ENCODE measurements around the gene GUCD1. TPM values are rescaled to one million over a fixed set of nuclear protein-coding genes. Genes with fewer than 3 reads are reported as not detected.

Gene GUCD1
- total and polyA plus RNA-seq, 5 donors from 2014 or later: 45.1 to 69.6 (median 56.5) TPM

DNA sequence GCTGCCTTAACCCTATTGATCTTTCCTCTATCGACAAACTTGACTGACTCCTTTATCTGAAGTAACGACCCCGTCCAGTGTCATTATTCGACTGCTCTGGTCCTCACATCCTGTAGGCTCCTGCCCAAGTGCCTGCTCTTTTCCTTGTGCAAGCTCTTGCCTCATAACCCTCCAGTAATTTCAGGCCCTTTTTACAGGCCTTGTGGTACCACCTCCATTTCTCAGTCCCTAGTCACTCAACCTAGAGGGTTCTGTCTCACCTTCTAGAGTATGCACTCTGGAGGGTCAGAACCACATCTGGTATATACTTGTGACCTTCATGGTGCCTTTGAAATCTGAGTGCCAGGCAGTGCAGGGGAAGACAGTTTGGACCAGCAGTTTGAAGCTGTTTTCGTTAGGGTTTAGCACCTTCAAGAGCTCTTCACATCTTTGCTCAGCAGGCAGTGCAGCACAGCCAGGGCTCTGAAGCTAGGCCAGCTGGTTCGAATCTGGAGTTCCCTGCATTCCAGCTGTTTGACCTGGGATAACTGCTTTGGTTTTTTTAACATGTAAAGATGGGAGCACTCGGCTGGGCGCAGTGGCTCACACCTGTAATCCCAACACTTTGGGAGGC lies 12.1 kb upstream of the GUCD1 start:
- H3K36me3 Mint-ChIP-seq: peaks cover 30% of the 10 kb centered on the region

DNA sequence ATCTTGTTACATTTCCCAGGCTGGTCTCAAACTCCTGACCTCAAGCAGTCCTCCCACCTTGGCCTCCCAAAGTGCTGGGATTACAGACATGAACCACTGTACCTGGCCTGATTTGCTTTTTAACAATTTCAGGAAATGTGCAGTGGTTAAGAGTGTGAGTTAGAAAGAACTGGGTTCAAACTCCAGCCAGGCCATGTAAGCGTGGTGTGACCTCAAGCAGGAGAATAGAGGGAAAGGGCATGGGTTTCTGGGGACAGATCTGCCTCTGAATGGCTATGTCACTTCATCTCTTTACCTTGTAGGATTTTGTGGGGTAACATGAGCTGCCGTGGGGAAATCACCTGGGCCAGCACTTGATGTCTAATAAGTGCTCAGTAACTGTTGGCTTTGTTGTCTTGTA lies 10.1 kb upstream of the GUCD1 start:
- Histone ChIP-seq H3K36me3 (ENCODE audit: control insufficient read depth, insufficient read depth, low read length) (peaks cover 62% of the 10 kb centered on the region), H3K4me1 (ENCODE audit: control insufficient read depth, insufficient read depth, low read length, poor library complexity, severe bottlenecking) (peaks cover 16% of the 10 kb centered on the region), H3K27ac (ENCODE audit: insufficient read depth, low read length, poor library complexity, severe bottlenecking) (no peak overlapping the region), H3K9me3 (ENCODE audit: control insufficient read depth in 2 of 2, low read length in 2 of 2) (no peaks in the 10 kb centered on the region), H3K4me3 (ENCODE audit: low read depth, low read length) (no peak overlapping the region), H3K27me3 (ENCODE audit: control insufficient read depth, insufficient read depth, low read length) (no peaks in the 10 kb centered on the region)
- H3K36me3 Mint-ChIP-seq: peaks cover 28% of the 10 kb centered on the region
- H3K9me3 Mint-ChIP-seq: no peaks in the 10 kb centered on the region
- peaks cover 10 to 55% (median 29%) of the 10 kb centered on the region in 4 donors for H3K4me1 Mint-ChIP-seq
- H3K27ac Mint-ChIP-seq: peak overlapping the region in 2 of 3 donors; percentile 18 to 71
- DNase-seq: no peak
- no peak for ATAC-seq (ENCODE audit: low read depth in 2 of 2)
- no peaks in the 10 kb centered on the region for H3K27me3 Mint-ChIP-seq
- H3K4me3 Mint-ChIP-seq: peak overlapping the region in 1 of 4 donors; percentile 25

More for the DNA sequence above, 12.1 kb upstream of the GUCD1 start:
- Mint-ChIP-seq H3K4me3 (no peak overlapping the region), H3K27ac (peak overlapping the region in 2 of 3 donors; percentile 42 to 69), H3K27me3 (no peaks in the 10 kb centered on the region), H3K4me1 (peaks cover 10 to 46% (median 26%) of the 10 kb centered on the region in 4 donors), H3K9me3 (no peaks in the 10 kb centered on the region)
- H3K27me3 ChIP-seq (ENCODE audit: control insufficient read depth, insufficient read depth, low read length): no peaks in the 10 kb centered on the region
- peaks cover 12% of the 10 kb centered on the region for H3K4me1 ChIP-seq (ENCODE audit: control insufficient read depth, insufficient read depth, low read length, poor library complexity, severe bottlenecking)
- H3K27ac ChIP-seq (ENCODE audit: insufficient read depth, low read length, poor library complexity, severe bottlenecking): no peak overlapping the region
- H3K4me3 ChIP-seq (ENCODE audit: low read depth, low read length): no peak overlapping the region
- no peaks in the 10 kb centered on the region for H3K9me3 ChIP-seq (ENCODE audit: control insufficient read depth in 2 of 2, low read length in 2 of 2)
- no peak for DNase-seq
- H3K36me3 ChIP-seq (ENCODE audit: control insufficient read depth, insufficient read depth, low read length): peaks cover 69% of the 10 kb centered on the region
- no peak for ATAC-seq (ENCODE audit: low read depth in 2 of 2)

DNA sequence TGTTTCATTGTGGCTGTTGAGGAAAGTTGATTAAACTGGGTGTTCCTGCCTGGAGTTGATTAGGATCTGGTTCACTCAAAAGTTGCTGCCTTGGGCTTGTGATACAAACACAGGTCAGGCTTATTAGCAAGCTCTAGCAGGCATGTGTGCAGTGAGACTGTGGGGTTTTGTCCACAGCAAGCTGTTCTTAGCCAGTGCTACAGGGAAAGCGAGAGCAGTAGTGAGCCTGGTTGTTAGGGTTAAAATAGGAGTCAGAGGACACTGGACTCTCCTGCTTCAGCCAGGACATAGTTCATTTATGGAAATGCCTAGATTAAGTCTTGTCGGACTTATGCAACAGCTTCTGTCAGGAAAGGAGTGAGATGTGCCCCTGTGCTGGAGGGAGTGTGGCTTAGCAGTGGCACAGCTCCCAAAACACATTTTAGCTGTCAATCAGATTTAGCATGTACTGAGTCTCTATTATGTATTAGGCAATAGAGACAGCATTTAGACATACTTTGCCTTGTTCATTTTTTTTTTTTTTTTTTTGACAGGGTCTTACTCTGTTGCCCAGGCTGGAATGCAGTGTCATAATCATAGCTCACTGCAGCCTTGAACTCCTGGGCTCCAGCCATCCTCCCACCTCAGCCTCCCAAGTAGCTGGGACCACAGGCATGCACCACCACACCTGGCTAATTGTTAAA lies 9.6 kb upstream of the GUCD1 start:
- Histone ChIP-seq H3K4me3 (ENCODE audit: low read depth, low read length) (no peak overlapping the region), H3K27ac (ENCODE audit: insufficient read depth, low read length, poor library complexity, severe bottlenecking) (no peak overlapping the region), H3K4me1 (ENCODE audit: control insufficient read depth, insufficient read depth, low read length, poor library complexity, severe bottlenecking) (peaks cover 16% of the 10 kb centered on the region), H3K9me3 (ENCODE audit: control insufficient read depth in 2 of 2, low read length in 2 of 2) (no peaks in the 10 kb centered on the region), H3K36me3 (ENCODE audit: control insufficient read depth, insufficient read depth, low read length) (peaks cover 59% of the 10 kb centered on the region), H3K27me3 (ENCODE audit: control insufficient read depth, insufficient read depth, low read length) (no peaks in the 10 kb centered on the region)
- DNase-seq: no peak
- Mint-ChIP-seq H3K4me1 (peaks cover 10 to 59% (median 30%) of the 10 kb centered on the region in 4 donors), H3K9me3 (no peaks in the 10 kb centered on the region), H3K4me3 (peak overlapping the region in 2 of 4 donors; percentile 13 to 19), H3K27ac (peak overlapping the region; percentile 5 to 79 (median 18)), H3K36me3 (peaks cover 22% of the 10 kb centered on the region), H3K27me3 (no peaks in the 10 kb centered on the region)
- no peak for ATAC-seq (ENCODE audit: low read depth in 2 of 2)

DNA sequence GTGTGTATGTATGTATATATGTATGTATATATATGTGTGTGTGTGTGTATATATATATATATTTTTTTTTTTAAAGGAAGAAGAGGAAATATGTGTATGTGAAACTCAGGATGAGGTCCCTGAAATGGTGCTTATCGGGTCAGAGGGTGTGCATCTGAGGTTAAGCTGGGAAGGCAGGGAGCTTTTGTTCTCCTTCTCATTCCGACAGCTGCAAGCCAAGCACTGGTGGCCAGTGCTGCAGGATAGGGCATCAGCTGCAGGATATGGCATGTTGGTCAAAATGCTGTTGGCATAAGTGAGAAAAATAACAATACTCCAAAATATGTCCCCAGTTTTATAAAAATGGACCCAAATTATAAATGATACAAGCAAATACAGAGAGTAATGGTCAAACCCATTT lies 8.3 kb upstream of the GUCD1 start:
- ATAC-seq (ENCODE audit: low read depth in 2 of 2) (no peak), DNase-seq (no peak)
- H3K27me3 Mint-ChIP-seq: no peaks in the 10 kb centered on the region
- H3K4me3 Mint-ChIP-seq: no peak overlapping the region
- no peak overlapping the region for H3K4me3 ChIP-seq (ENCODE audit: low read depth, low read length)
- H3K36me3 Mint-ChIP-seq: peaks cover 32% of the 10 kb centered on the region
- no peak overlapping the region for H3K27ac Mint-ChIP-seq
- no peak overlapping the region for H3K27ac ChIP-seq (ENCODE audit: insufficient read depth, low read length, poor library complexity, severe bottlenecking)
- no peaks in the 10 kb centered on the region for H3K9me3 Mint-ChIP-seq
- H3K4me1 ChIP-seq (ENCODE audit: control insufficient read depth, insufficient read depth, low read length, poor library complexity, severe bottlenecking): peaks cover 19% of the 10 kb centered on the region
- no peaks in the 10 kb centered on the region for H3K9me3 ChIP-seq (ENCODE audit: control insufficient read depth in 2 of 2, low read length in 2 of 2)
- peaks cover 63% of the 10 kb centered on the region for H3K36me3 ChIP-seq (ENCODE audit: control insufficient read depth, insufficient read depth, low read length)
- peaks cover 13 to 72% (median 41%) of the 10 kb centered on the region in 4 donors for H3K4me1 Mint-ChIP-seq
- no peaks in the 10 kb centered on the region for H3K27me3 ChIP-seq (ENCODE audit: control insufficient read depth, insufficient read depth, low read length)

DNA sequence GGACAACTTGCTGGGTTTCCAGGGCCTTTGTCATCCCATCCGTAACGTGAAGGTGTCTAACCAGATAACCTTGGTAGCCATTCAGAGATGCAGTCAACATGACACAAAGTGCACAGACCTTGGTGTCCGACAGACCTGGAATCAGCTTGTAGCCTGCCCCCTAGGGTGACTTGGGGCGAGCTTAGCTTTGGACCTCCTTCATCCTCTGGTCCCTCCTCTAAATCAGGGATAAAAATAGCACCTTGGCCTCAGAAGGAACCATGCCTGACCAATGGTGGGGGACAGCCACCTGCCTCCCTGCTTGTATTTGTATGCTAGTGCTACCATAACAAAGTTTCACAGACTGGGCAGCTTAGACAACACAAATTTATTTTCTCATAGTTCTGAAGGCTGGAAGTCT lies 4.5 kb upstream of the GUCD1 start:
- peaks cover 47% of the 10 kb centered on the region for H3K36me3 ChIP-seq (ENCODE audit: control insufficient read depth, insufficient read depth, low read length)
- H3K36me3 Mint-ChIP-seq: peaks cover 38% of the 10 kb centered on the region
- H3K9me3 Mint-ChIP-seq: no peaks in the 10 kb centered on the region
- no peak for DNase-seq
- no peak overlapping the region for H3K4me3 ChIP-seq (ENCODE audit: low read depth, low read length)
- no peak for ATAC-seq (ENCODE audit: low read depth in 2 of 2)
- no peak overlapping the region for H3K27ac ChIP-seq (ENCODE audit: insufficient read depth, low read length, poor library complexity, severe bottlenecking)
- H3K4me1 Mint-ChIP-seq: peaks cover 9 to 76% (median 48%) of the 10 kb centered on the region in 4 donors
- H3K27me3 Mint-ChIP-seq: no peaks in the 10 kb centered on the region
- peaks cover 42% of the 10 kb centered on the region for H3K4me1 ChIP-seq (ENCODE audit: control insufficient read depth, insufficient read depth, low read length, poor library complexity, severe bottlenecking)
- peak overlapping the region; percentile 22 to 81 (median 52) for H3K4me3 Mint-ChIP-seq
- H3K27ac Mint-ChIP-seq: no peak overlapping the region
- no peaks in the 10 kb centered on the region for H3K27me3 ChIP-seq (ENCODE audit: control insufficient read depth, insufficient read depth, low read length)
- no peaks in the 10 kb centered on the region for H3K9me3 ChIP-seq (ENCODE audit: control insufficient read depth in 2 of 2, low read length in 2 of 2)

DNA sequence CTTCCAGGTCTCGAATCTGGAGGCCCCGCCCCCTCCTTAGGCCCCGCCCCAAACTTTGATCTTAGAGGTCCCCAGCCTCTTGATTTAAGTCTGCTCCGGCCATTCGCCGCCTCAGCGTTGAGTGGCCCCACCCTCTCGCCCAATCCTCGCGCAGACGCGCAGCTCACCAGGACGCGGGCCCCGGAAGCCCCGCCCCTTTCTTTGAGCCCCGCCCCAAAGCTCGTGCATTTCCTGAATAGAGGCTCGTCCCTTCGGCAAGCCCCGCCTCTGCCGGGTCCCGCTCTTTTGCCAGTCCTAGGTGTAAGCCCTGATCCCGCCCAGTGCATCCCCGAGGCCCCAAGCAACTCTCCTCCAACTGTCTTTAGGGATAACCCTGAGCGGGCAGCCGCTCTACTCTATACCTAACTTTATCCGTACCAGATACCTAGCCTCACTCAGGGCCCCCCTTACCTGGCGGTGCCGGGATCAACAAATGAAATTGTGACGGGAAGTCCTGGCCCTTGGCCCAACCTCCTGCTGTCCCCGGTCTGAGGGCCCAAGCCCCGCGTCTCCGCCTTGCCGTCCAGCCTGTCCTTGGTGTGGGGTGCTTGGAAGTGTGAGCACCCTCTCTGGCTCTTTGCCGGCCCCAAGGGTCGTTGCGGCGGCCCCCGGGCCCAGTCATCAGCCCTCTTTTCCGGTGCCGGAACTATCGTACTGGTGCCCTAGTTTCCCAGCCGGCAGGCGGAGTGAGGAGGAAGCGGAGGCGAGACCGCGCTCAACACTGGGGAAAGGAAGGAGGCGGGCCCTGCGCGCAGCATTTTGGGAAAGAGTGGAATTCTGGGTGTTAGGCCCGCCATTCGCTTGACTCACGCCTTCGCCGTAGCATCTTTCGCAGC lies 464 bp upstream of the GUCD1 start, which contains the start of gene SNRPD3:
Gene SNRPD3 (plus strand): TSS at position 835 of the 875 bp plus-strand sequence. CDS start 1,676 bp downstream, outside the sequence.
- Mint-ChIP-seq H3K4me3 (peak within 1 kb of the TSS; percentile 96 to 99 (median 97)), H3K27me3 (no peaks in the 10 kb centered on the region)

DNA sequence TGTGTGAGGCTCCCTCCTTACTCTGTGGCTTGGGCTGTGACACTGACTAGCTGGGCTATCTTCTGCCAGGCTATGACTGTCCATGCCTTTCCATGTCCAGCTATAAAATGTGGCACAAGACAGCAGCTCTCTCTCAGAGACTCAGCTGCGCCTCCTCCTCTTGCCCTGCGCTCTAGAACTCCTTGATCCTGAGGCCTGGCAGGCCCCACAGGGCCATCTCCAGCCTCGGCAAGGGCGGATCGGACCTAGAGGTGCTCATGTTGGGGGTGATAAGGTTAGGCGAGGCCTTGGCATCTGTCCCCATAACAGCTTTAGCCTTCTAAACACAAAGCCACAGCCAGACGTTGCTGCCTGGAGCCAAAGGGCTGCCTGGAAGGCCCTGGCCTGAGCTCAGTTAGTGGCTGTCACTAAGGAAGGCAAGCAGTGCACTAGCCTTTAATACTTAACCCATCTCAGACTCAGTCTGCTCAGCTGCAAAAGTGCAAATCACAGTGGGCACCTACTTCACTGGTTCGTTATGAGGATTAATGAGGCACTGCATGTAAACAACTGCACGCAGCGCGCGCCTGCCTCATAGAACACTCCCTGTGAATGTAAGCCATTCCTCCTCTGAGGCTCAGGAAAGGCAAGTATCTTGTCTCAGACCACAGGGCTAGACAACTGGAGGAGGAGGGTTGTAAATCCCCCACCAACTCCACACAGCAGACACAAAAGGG lies 1.2 kb downstream of the GUCD1 start:
- peaks cover 41% of the 10 kb centered on the region for H3K4me1 ChIP-seq (ENCODE audit: control insufficient read depth, insufficient read depth, low read length, poor library complexity, severe bottlenecking)

More for the DNA sequence above, 464 bp upstream of the GUCD1 start, which contains the start of gene SNRPD3:
- H3K4me1 Mint-ChIP-seq: peaks cover 4 to 80% (median 49%) of the 10 kb centered on the region in 4 donors
- ATAC-seq (ENCODE audit: low read depth in 2 of 2): peak; percentile 86
- H3K4me1 ChIP-seq (ENCODE audit: control insufficient read depth, insufficient read depth, low read length, poor library complexity, severe bottlenecking): peaks cover 41% of the 10 kb centered on the region
- H3K36me3 Mint-ChIP-seq: peaks cover 31% of the 10 kb centered on the region
- no peaks in the 10 kb centered on the region for H3K9me3 ChIP-seq (ENCODE audit: control insufficient read depth in 2 of 2, low read length in 2 of 2)
- peaks cover 26% of the 10 kb centered on the region for H3K36me3 ChIP-seq (ENCODE audit: control insufficient read depth, insufficient read depth, low read length)
- peak within 1 kb of the TSS; percentile 97 to 99 (median 98) for H3K27ac Mint-ChIP-seq
- no peaks in the 10 kb centered on the region for H3K9me3 Mint-ChIP-seq
- peak; percentile 97 to 100 (median 99) for DNase-seq
- peak within 1 kb of the TSS; percentile 93 for H3K27ac ChIP-seq (ENCODE audit: insufficient read depth, low read length, poor library complexity, severe bottlenecking)
- no peaks in the 10 kb centered on the region for H3K27me3 ChIP-seq (ENCODE audit: control insufficient read depth, insufficient read depth, low read length)
- peak within 1 kb of the TSS; percentile 98 for H3K4me3 ChIP-seq (ENCODE audit: low read depth, low read length)

More for the DNA sequence above, 1.2 kb downstream of the GUCD1 start:
- no peak for ATAC-seq (ENCODE audit: low read depth in 2 of 2)
- peak overlapping the region; percentile 86 for H3K4me3 ChIP-seq (ENCODE audit: low read depth, low read length)
- Mint-ChIP-seq H3K9me3 (no peaks in the 10 kb centered on the region), H3K36me3 (peaks cover 26% of the 10 kb centered on the region), H3K27me3 (no peaks in the 10 kb centered on the region), H3K4me3 (peak overlapping the region; percentile 92 to 99 (median 97)), H3K27ac (peak overlapping the region; percentile 58 to 99 (median 93)), H3K4me1 (peaks cover 4 to 68% (median 44%) of the 10 kb centered on the region in 4 donors)
- no peaks in the 10 kb centered on the region for H3K27me3 ChIP-seq (ENCODE audit: control insufficient read depth, insufficient read depth, low read length)
- H3K36me3 ChIP-seq (ENCODE audit: control insufficient read depth, insufficient read depth, low read length): peaks cover 21% of the 10 kb centered on the region
- H3K27ac ChIP-seq (ENCODE audit: insufficient read depth, low read length, poor library complexity, severe bottlenecking): peak overlapping the region; percentile 93
- H3K9me3 ChIP-seq (ENCODE audit: control insufficient read depth in 2 of 2, low read length in 2 of 2): no peaks in the 10 kb centered on the region
- no peak for DNase-seq
